Measurements from ENCODE around the gene PRSS21.

Gene PRSS21

GRCh38 chr16:2867661-2867986 lies 50.6 kb downstream of the PRSS21 start:
- no peak for DNase-seq
- no peak for ATAC-seq

GRCh38 chr16:2867987-2868789 lies 51.2 kb downstream of the PRSS21 start:
- DNase-seq (peak; percentile 98), ATAC-seq (peak; percentile 92)

Data from stimulated activated naive CD8-positive, alpha-beta T cell treated with anti-CD3 and anti-CD28 coated beads, Interleukin-15, Interleukin-2, amounts not matched to agents 100 U/mL and 50 U/mL, for 24 hours (primary cell).